GM18868 (cell line): ENCODE data around the gene RAB10.
"Not testable (repeated sequence)": the region's sequence is repeated elsewhere in the genome, so short reads cannot be mapped to it uniquely, and the experiment has no call there.

Experiments
- ATAC-seq: cut with Tn5 transposase; IDR thresholded peaks from one replicate; pipeline ENCODE4 v1.9.1; 2021; ENCODE audit warnings: mild to moderate bottlenecking, moderate library complexity; ENCODE audit not compliant: unreplicated experiment

Gene RAB10

GRCh38 chr2:26016012-26016705 is 17.7 kb upstream of the RAB10 start:
- no peak for ATAC-seq

GRCh38 chr2:26016706-26017045 is 17.2 kb upstream of the RAB10 start:
- not testable (repeated sequence) for ATAC-seq

- ATAC-seq, result no peak
Observed at GRCh38 chr2:26017464-26018183, 16.3 kb upstream of the RAB10 start.

GRCh38 chr2:26018184-26019055 is 15.5 kb upstream of the RAB10 start:
- peak; percentile 76 for ATAC-seq

GRCh38 chr2:26020231-26020640 is 13.6 kb upstream of the RAB10 start:
- no peak for ATAC-seq

- ATAC-seq, result no peak
Observed at GRCh38 chr2:26024260-26024659, 9.6 kb upstream of the RAB10 start.

- ATAC-seq, result no peak
Observed at GRCh38 chr2:26025509-26025908, 8.4 kb upstream of the RAB10 start.

- ATAC-seq, result not testable (repeated sequence)
Observed at GRCh38 chr2:26028083-26028482, 5.8 kb upstream of the RAB10 start.

- peak; percentile 2 for ATAC-seq
Observed at GRCh38 chr2:26032586-26033269, 1.2 kb upstream of the RAB10 start.

GRCh38 chr2:26033270-26033817 is 540 bp upstream of the RAB10 start:
- ATAC-seq, result peak; percentile 23

- ATAC-seq, result no peak
Observed at GRCh38 chr2:26034637-26034992, 731 bp downstream of the RAB10 start.

GRCh38 chr2:26035090-26035743 is 1.3 kb downstream of the RAB10 start:
- ATAC-seq, result no peak

- ATAC-seq, result no peak
Observed at GRCh38 chr2:26039603-26040323, 5.9 kb downstream of the RAB10 start.

- no peak for ATAC-seq
Observed at GRCh38 chr2:26043109-26043508, 9.2 kb downstream of the RAB10 start.

GRCh38 chr2:26043862-26044696 is 10.2 kb downstream of the RAB10 start:
- peak; percentile 63 for ATAC-seq

- no peak for ATAC-seq
Observed at GRCh38 chr2:26048791-26049190, 14.9 kb downstream of the RAB10 start.

- no peak for ATAC-seq
Observed at GRCh38 chr2:26049641-26050040, 15.8 kb downstream of the RAB10 start.

GRCh38 chr2:26052740-26053139 is 18.9 kb downstream of the RAB10 start:
- no peak for ATAC-seq
